ENCODE measurements around the gene LRP1B.

LRP1B gene

DNA sequence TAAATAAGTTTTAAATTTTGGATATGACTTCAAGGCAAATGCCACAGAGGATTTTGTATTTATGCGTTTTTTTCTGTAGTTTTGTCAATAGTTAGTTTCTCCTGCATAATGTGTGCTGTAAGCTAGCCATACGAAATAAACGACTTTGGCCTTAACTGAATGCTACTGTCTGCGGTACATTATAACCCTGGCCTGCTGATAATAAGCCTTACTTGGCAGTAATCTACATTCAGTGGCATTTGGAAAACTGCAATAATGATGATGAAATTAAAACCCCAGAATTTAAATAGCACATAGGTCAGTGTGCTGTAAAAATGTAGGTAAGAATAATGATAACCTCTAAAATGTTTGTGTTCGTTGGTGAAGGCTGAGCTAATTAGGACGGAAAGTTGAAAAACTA lies 88.8 kb downstream of the LRP1B start:
- DNase-seq (ENCODE audit: low read depth in 2 of 2) = no peak

GRCh38 chr2:142041105-142041504 lies 89.7 kb downstream of the LRP1B start:
- DNase-seq (ENCODE audit: low read depth in 2 of 2) = no peak

DNA sequence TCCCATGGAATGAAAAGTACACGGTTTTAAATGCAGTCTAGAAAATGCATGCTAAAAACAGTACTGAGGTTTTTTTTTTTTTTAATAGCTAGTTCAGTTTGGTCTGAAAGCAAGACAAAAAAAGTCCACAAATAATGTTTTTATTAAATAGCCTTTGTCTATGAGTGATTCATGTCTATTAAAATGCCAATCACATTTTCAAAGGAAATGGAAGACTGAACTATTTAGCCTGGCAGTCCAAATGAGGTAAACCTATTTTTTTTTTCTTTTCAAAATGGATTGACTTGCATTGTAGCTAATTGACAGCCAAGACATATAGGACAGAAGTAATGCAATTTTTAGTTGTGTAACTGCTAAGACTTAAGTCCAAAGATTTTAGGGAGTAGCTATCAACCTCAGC lies 90.3 kb downstream of the LRP1B start:
- DNase-seq (ENCODE audit: low read depth in 2 of 2) = no peak

DNA sequence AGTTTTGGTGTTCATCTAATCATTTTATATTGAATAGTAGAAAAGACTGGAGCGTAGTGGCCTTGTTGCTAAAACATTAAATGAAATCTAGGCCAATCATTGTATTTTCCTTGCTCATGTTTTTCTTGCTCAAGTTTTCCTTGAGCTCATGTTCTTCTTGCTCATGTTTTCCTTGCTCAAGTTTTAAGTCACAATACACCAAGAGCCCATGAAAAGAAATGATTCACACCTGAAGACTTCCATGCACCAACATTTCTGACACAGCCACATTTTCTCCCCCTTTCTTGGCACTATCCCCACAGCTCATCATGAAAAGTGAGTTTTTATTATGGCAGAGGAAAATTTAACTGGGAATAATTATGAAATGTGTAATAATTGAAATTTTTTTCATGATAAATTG lies 92.0 kb downstream of the LRP1B start:
- DNase-seq (ENCODE audit: low read depth in 2 of 2) = no peak

- no peak for DNase-seq (ENCODE audit: low read depth in 2 of 2)
These were observed 93.1 kb downstream of the LRP1B start for GRCh38 chr2:142037744-142038143.

DNA sequence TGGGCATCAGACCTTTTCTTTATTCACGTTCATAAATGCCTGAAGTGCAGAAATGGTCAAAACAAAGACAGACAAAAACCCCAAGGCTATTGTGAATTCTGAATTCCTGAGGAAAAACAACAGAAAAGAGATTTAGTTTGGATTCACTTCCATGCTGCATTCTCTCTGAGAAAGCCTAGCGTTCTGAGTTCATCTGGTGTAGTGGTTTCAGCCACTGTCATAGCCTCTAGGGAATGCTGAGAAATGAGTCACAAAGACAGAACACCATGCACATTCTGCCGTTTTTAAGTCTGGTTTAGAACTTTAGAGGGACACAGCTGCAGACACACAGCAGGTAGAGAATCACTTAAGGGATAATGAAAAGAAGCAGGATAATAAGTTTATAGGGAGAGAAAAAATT lies 93.8 kb downstream of the LRP1B start:
- no peak for DNase-seq (ENCODE audit: low read depth in 2 of 2)

GRCh38 chr2:142033393-142033792 lies 97.4 kb downstream of the LRP1B start:
- no peak for DNase-seq (ENCODE audit: low read depth in 2 of 2)

- no peak for DNase-seq (ENCODE audit: low read depth in 2 of 2)
These were observed 99.2 kb downstream of the LRP1B start for GRCh38 chr2:142031656-142032055.

GRCh38 chr2:142030735-142031134 lies 100.1 kb downstream of the LRP1B start:
- DNase-seq (ENCODE audit: low read depth in 2 of 2) = no peak

GRCh38 chr2:142029974-142030373 lies 100.8 kb downstream of the LRP1B start:
- DNase-seq (ENCODE audit: low read depth in 2 of 2) = no peak

DNA sequence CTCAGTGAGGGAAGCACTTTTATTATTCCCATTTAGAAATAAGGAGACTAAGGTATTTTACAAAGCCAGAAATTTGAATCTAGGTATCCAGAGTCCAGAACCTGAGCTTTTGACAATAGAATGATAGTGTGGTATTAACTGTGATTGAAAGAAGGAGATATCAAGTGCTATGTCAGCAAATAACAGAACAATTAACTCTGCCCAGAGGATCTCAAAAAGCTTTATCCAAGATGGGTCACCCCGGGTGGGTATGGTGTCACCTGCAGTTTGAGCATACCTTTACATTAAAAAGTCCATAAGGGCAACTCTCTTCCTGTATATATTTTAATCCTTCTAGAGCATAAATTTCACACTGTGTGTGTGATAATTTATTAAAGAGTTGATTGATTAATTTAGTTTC lies 105.4 kb downstream of the LRP1B start:
- DNase-seq (ENCODE audit: low read depth in 2 of 2) = no peak

- no peak for DNase-seq (ENCODE audit: low read depth in 2 of 2)
These were observed 110.4 kb downstream of the LRP1B start for GRCh38 chr2:142020368-142020767.

- no peak for DNase-seq (ENCODE audit: low read depth in 2 of 2)
These were observed 116.3 kb downstream of the LRP1B start for GRCh38 chr2:142014536-142014935.

- no peak for DNase-seq (ENCODE audit: low read depth in 2 of 2)
These were observed 118.0 kb downstream of the LRP1B start for GRCh38 chr2:142012797-142013196.

- DNase-seq (ENCODE audit: low read depth in 2 of 2) = no peak
These were observed 120.1 kb downstream of the LRP1B start for GRCh38 chr2:142010477-142011270.

DNA sequence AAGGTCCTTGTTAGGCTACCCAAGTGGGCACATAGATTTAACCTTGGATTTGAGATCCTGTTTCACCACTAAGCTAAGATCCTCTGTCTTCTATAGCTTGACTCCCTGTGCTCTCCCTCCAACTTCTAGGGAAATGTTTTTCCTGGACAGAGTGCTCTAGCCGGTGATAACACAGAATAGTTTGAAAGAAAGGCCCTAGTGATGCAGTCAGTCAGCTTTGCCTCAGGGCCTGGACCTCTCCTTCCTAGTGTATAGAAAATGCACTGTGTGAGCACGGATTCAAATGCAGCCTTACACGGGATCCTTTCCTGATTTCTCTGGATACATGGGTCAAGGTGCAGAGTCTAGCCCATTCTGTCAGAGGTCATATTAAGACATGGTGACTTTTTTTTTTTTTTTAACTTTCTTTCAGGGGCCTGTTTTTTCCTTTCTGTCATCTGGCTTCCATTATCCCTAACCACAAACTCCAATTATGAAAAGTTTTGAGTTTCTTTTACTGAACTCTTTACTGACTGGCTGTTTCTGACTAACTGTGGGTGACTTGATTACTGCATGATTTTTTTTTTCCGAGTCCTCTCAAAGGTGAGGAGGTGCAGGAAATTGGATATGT lies 122.6 kb downstream of the LRP1B start:
- DNase-seq (ENCODE audit: low read depth in 2 of 2) = no peak

DNA sequence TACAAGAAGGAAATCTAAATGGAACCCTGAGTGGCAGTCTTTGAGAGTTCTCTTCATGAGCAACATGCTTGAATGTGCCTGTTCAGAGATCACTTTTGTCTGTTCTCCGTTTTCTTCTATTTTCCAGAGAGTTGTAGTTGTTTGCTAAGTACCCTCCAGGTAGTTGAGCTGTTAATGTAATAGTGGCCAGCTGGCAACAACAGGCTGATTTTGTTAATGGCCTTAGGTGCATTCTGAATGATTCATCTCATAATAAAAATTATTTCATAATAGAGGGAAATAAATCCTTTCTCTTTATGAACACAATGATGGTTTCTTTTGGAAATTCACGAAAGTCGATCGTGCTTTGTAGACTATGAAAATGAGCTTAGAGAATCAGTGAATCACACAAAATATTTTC lies 136.8 kb downstream of the LRP1B start:
- no peak for DNase-seq (ENCODE audit: low read depth in 2 of 2)

GRCh38 chr2:141992695-141993094 lies 138.1 kb downstream of the LRP1B start:
- DNase-seq (ENCODE audit: low read depth in 2 of 2) = no peak

- no peak for DNase-seq (ENCODE audit: low read depth in 2 of 2)
These were observed 162.4 kb downstream of the LRP1B start for GRCh38 chr2:141968433-141968832.

- no peak for DNase-seq (ENCODE audit: low read depth in 2 of 2)
These were observed 162.8 kb downstream of the LRP1B start for GRCh38 chr2:141967980-141968379.

DNA sequence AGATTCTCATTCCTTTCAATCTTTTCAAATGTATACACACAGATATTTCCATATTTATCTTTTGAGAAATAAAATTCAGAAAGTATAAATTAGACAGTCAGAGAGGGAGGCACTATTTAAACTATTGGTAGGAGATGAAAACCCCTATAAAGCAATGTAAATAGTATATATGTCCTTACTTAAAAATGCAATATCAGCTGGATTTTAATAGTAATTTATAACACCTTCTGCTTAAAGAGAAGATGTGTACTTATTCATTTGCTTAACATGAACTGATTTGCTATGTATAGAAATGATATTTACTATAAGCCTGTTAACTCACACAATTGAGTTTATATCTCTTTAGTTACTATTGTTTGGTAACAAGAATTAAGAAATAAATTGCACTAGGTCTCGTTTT lies 163.3 kb downstream of the LRP1B start:
- DNase-seq (ENCODE audit: low read depth in 2 of 2) = no peak

DNA sequence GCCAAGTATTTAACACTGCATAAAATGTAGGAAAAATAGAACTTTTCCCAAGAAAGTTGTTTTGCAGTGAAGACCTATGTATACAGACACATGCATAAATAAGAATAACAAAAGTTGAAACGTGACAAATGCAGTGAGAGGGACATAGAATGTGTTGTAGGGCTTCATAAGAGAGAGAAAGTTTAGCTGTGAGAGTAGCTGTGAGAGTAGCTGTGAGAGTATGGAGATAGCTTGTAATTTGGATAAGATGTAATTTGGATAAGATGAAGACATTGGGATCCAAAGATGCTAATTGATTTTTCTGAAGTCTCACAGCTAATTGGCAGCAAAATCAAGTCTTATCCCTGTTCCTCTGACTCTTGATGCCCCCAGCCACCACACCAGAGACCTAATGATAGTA lies 170.9 kb downstream of the LRP1B start:
- DNase-seq (ENCODE audit: low read depth in 2 of 2) = no peak

GRCh38 chr2:141959016-141959415 lies 171.8 kb downstream of the LRP1B start:
- no peak for DNase-seq (ENCODE audit: low read depth in 2 of 2)
